SH-SY5Y (cell line): ENCODE measurements around the gene CHST11.

Source experiments
- GATA2 ChIP-seq: IDR thresholded peaks from 2 replicates; pipeline ENCODE4 v1.6.1; 2011; ENCODE audit warnings: mild to moderate bottlenecking, low read depth, low read length
- GATA3 ChIP-seq: IDR thresholded peaks from 2 replicates; pipeline ENCODE4 v1.6.1; 2011; ENCODE audit warnings: low read depth, mild to moderate bottlenecking, low read length, moderate library complexity

DNA sequence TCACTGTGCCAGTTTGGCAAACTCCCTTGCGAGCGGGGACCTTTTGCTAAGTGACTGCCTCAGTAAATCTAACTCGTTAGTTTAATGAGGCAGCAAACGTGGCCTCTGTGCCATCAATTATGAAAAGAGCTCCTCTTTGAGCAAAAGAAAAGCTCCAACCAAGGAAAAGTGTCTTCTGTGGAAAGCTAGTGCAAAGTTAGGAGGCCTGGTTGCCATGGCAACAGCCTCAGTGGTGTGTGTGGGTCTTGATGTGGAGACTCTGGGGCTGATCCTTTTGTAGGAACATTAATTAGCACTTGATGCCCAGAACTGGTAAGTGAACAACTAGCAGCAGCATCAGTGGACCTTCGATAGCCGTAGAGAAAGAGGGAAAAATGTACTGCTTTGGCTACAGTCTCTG is 145.7 kb downstream of the CHST11 start:
- TF ChIP-seq GATA2 (no peak), GATA3 (no peak)
